Lower leg skin (tissue), 3 donors: Measurements from ENCODE around the gene HOXB7.

ENCODE experiments used
- POLR2A ChIP-seq, 2 donors: fragments of 450-650 bp; IDR thresholded peaks; one replicate each; pipeline ENCODE4 v1.6.1; 2016 to 2017; ENCODE audit warnings: antibody characterized with exemption in 2 of 2, mild to moderate bottlenecking in 1 of 2, moderate library complexity in 1 of 2
- TF ChIP-seq, protein P1 (sequence below), 3 donors: fragments of 450-650 bp; IDR thresholded peaks; one replicate each; pipeline ENCODE4 v1.5.1; 2016; ENCODE audit warnings: antibody characterized with exemption in 3 of 3, mild to moderate bottlenecking in 3 of 3, moderate library complexity in 2 of 3

DNA sequence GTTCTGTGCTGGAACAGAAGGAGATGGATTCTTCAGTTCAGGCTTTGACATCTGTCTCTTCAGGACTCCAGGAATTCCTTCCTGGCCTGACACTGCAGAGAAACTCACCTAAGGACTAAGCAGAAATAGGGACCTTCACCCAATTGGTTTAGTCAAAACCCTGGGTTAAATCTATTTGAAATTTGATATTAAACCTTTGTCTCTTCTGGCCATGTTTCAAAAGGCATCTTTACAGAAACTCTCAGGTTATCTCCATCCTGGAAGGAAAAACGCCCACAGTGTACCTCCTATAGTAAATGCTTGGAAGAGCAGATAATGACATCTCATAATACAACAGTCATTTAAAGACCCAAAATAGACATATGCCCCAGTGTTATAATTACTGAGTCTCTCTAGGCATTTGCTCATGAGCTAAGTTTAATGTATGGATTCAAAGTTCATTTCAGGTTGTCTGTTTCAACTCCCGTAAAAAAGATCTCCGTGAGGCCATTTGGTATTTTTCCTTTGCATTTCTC is 27.1 kb downstream of the HOXB7 start:
- TF ChIP-seq, protein P1, sequence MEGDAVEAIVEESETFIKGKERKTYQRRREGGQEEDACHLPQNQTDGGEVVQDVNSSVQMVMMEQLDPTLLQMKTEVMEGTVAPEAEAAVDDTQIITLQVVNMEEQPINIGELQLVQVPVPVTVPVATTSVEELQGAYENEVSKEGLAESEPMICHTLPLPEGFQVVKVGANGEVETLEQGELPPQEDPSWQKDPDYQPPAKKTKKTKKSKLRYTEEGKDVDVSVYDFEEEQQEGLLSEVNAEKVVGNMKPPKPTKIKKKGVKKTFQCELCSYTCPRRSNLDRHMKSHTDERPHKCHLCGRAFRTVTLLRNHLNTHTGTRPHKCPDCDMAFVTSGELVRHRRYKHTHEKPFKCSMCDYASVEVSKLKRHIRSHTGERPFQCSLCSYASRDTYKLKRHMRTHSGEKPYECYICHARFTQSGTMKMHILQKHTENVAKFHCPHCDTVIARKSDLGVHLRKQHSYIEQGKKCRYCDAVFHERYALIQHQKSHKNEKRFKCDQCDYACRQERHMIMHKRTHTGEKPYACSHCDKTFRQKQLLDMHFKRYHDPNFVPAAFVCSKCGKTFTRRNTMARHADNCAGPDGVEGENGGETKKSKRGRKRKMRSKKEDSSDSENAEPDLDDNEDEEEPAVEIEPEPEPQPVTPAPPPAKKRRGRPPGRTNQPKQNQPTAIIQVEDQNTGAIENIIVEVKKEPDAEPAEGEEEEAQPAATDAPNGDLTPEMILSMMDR (IDR thresholded peaks at IDR 0.05): no peak
- TF ChIP-seq POLR2A (IDR thresholded peaks at IDR 0.05): no peak
